ENCODE measurements around the gene BMPR1A. TPM values are rescaled to one million over a fixed set of nuclear protein-coding genes. Genes with fewer than 3 reads are reported as not detected.

Gene BMPR1A
- 29.6 and 32.6 TPM in 2 replicates for total RNA-seq

DNA sequence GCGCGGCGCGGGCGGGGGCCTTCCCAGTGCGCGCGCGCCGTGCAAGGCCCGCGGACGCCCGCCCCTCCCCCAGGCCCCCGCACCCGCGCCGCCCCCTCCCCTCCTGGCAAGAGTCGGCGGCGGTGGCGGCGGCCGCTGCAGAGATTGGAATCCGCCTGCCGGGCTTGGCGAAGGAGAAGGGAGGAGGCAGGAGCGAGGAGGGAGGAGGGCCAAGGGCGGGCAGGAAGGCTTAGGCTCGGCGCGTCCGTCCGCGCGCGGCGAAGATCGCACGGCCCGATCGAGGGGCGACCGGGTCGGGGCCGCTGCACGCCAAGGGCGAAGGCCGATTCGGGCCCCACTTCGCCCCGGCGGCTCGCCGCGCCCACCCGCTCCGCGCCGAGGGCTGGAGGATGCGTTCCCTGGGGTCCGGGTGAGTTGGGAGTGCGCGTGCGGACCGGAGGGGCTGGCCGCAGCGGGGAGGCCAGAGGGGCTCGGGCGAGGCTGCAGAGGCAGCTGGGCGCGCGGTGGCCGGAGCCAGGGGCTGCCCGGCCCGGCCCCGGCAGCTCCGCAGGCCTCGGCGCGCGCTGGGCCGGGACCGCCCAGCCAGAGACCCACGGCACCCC, at the start of gene BMPR1A:
TSS of gene BMPR1A (plus strand) at position 109 of the 602 bp plus-strand sequence. CDS start 119,400 bp downstream, outside the sequence.
- FAIRE-seq: no peak
- Histone ChIP-seq H3K36me3 (ENCODE audit: control insufficient read depth, insufficient read depth, low read length) (no peaks in the 10 kb centered on the region), H3K27me3 (ENCODE audit: control insufficient read depth, insufficient read depth, low read length) (no peaks in the 10 kb centered on the region), H3K4me3 (ENCODE audit: low read depth, low read length) (peak within 1 kb of the TSS; percentile 88)
- peak; percentile 54 for DNase-seq (ENCODE audit: low read depth)
- TF ChIP-seq, protein P1, sequence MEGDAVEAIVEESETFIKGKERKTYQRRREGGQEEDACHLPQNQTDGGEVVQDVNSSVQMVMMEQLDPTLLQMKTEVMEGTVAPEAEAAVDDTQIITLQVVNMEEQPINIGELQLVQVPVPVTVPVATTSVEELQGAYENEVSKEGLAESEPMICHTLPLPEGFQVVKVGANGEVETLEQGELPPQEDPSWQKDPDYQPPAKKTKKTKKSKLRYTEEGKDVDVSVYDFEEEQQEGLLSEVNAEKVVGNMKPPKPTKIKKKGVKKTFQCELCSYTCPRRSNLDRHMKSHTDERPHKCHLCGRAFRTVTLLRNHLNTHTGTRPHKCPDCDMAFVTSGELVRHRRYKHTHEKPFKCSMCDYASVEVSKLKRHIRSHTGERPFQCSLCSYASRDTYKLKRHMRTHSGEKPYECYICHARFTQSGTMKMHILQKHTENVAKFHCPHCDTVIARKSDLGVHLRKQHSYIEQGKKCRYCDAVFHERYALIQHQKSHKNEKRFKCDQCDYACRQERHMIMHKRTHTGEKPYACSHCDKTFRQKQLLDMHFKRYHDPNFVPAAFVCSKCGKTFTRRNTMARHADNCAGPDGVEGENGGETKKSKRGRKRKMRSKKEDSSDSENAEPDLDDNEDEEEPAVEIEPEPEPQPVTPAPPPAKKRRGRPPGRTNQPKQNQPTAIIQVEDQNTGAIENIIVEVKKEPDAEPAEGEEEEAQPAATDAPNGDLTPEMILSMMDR (IDR thresholded peaks at IDR 0.05; ENCODE audit: insufficient read depth, low read length, severe bottlenecking): no peak

DNA sequence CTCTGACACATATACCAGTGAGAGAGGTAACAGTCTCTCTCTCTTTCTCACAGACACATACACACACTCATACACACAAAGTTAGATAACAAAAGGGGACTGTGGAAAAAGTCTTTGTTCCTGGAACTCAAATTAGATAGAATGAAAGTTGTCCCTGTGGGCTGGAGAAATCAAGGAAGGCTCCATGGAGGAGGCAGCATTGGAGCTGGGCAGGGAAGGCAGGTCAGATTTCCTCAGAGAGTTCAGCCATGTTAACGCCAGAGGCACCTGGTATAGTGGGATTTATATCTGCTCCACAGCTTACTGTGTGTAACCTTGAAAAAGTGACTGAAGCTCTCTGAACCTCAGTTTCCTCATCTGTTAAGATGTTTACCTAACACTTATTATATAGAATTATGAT, 49.4 kb upstream of the BMPR1A start:
- no peak for FAIRE-seq
- no peak overlapping the region for H3K4me3 ChIP-seq (ENCODE audit: low read depth, low read length)

DNA sequence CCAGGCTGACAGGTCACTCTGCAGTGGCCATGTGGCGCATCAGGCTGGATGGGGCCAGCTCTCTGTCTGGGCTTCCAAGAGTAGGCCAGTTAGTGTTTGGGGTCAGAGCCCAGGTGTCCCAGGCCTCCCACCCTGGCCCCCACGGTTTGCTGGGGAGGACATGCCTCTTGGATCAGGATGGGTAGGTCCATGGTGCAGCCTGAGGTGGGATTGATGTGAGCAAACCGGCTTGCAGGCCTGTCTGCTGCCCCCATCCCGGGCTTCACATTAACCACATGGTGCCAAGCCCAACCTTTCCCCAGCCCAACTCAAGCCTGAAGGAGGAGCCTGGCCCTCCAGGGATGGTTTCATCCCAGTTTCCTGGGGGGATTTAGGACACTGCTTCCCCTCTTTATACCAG, 48.9 kb upstream of the BMPR1A start:
- TF ChIP-seq, protein P1 (IDR thresholded peaks at IDR 0.05; ENCODE audit: insufficient read depth, low read length, severe bottlenecking): no peak
- H3K4me3 ChIP-seq (ENCODE audit: low read depth, low read length): no peak overlapping the region
- DNase-seq (ENCODE audit: low read depth) (no peak), FAIRE-seq (no peak)
- no peaks in the 10 kb centered on the region for H3K27me3 ChIP-seq (ENCODE audit: control insufficient read depth, insufficient read depth, low read length)
- H3K36me3 ChIP-seq (ENCODE audit: control insufficient read depth, insufficient read depth, low read length): no peaks in the 10 kb centered on the region

More for the DNA sequence above, 49.4 kb upstream of the BMPR1A start:
- DNase-seq (ENCODE audit: low read depth): no peak
- TF ChIP-seq, protein P1 (IDR thresholded peaks at IDR 0.05; ENCODE audit: insufficient read depth, low read length, severe bottlenecking): no peak
- Histone ChIP-seq H3K36me3 (ENCODE audit: control insufficient read depth, insufficient read depth, low read length) (no peaks in the 10 kb centered on the region), H3K27me3 (ENCODE audit: control insufficient read depth, insufficient read depth, low read length) (no peaks in the 10 kb centered on the region)

DNA sequence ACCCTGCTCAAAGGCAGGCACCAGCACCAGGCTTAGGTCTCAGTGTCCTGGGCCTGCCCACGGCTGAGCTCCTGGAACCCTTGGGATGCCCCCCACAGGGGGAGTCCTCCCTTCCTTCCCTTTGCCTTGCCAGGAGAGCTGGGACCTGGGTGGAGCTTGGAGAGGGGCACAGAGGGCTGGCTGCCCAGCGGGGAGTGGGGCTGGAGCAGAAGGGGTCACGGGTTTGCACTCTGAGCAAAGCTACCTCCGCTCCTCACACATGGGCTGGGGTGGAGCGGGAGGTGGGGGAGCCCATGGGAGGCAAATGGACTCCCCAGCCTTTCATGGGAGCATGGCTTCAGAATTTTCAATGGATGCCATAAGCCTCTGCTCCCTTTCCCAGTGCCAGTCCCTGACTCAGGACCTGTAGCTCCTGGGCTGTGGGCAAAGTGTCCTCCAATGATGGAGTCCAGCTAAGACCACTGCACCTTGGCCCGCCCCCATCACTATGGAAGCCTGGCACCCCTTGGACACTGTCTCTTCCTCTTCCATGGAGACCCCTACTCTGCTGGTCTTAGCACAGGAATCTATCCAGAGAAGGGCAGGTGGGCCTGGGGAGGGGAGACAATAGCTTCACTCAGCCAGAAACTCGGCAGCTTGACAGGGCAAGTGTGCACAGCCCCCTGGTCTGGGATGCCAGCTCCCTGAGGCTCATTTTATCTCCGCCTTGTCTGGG, 48.2 kb upstream of the BMPR1A start:
- FAIRE-seq: no peak
- Histone ChIP-seq H3K27me3 (ENCODE audit: control insufficient read depth, insufficient read depth, low read length) (no peaks in the 10 kb centered on the region), H3K36me3 (ENCODE audit: control insufficient read depth, insufficient read depth, low read length) (no peaks in the 10 kb centered on the region), H3K4me3 (ENCODE audit: low read depth, low read length) (no peak overlapping the region)
- TF ChIP-seq, protein P1 (IDR thresholded peaks at IDR 0.05; ENCODE audit: insufficient read depth, low read length, severe bottlenecking): no peak
- no peak for DNase-seq (ENCODE audit: low read depth)

DNA sequence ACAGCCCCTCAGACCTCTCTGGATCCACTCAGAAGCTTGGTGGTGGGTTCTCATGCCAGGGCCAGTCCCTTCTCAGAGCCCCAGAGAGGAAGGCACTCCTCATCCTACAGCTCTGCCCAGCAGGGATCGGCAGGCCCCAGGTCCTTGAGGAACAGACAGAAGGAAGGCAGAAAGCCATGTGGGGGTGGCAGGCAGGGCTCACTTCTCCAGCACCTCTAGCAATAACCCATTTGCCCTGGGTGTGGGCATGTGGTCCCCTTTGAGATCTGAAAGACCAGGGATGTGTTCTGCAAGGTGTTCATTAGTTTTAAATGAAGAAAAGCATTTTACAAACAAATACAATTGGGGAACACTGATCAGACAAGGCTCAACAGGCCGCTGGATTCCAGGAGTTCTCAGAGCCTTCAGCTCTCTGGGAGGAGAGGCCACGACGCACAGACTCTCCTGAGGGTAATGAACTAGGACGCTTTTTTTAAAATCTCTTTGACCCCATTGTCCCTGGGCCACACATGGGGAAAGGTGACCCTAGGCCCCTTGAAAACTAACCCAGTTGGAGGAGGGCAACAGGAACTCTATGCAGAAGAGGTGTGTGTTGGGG, 47.5 kb upstream of the BMPR1A start:
- no peak overlapping the region for H3K4me3 ChIP-seq (ENCODE audit: low read depth, low read length)
- FAIRE-seq: no peak
- TF ChIP-seq, protein P1 (IDR thresholded peaks at IDR 0.05; ENCODE audit: insufficient read depth, low read length, severe bottlenecking): no peak

More for the DNA sequence above, 47.5 kb upstream of the BMPR1A start:
- H3K36me3 ChIP-seq (ENCODE audit: control insufficient read depth, insufficient read depth, low read length): no peaks in the 10 kb centered on the region
- H3K27me3 ChIP-seq (ENCODE audit: control insufficient read depth, insufficient read depth, low read length): no peaks in the 10 kb centered on the region
- DNase-seq (ENCODE audit: low read depth): no peak
